ENCODE data around the gene BCL2L2.

DNA sequence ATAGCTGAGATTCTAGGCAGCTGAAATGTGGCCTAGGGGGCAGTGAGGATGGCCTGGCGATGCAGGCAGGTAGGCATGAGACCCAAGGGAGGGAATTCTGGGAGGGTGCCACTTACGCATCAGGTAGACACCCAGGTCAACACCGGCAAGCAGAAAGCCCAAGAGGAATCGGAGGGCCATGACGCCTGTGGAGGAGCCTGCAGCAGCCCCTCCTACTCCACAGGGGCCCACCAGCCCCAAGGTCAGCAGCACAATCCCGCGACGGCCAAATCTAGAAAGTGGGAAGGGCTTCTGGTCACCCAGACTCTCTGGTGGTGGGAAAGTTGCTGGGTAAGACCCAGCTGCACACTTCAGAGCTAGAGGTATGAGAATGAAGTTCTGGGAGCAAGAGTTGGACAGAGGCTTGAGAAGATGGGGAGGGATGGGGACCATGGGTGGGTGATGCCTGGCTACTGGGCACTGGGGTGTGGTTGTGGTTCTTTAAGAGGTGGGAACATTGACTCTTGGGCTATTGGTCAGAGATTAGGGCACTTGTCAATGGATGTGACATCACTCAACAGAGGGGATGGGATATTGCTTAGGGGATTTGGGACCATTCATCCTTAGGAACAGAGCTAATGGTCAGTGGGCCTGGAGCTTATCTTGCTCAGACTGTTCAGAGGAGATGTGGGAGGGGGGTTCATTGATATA, 42.7 kb downstream of the BCL2L2 start:
- TF ChIP-seq, protein P1, sequence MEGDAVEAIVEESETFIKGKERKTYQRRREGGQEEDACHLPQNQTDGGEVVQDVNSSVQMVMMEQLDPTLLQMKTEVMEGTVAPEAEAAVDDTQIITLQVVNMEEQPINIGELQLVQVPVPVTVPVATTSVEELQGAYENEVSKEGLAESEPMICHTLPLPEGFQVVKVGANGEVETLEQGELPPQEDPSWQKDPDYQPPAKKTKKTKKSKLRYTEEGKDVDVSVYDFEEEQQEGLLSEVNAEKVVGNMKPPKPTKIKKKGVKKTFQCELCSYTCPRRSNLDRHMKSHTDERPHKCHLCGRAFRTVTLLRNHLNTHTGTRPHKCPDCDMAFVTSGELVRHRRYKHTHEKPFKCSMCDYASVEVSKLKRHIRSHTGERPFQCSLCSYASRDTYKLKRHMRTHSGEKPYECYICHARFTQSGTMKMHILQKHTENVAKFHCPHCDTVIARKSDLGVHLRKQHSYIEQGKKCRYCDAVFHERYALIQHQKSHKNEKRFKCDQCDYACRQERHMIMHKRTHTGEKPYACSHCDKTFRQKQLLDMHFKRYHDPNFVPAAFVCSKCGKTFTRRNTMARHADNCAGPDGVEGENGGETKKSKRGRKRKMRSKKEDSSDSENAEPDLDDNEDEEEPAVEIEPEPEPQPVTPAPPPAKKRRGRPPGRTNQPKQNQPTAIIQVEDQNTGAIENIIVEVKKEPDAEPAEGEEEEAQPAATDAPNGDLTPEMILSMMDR (IDR thresholded peaks at IDR 0.05), result no peak
- no peak for TF ChIP-seq EP300 (IDR thresholded peaks at IDR 0.05; ENCODE audit: borderline replicate concordance in 1 of 2, low read depth in 1 of 2, low read length in 1 of 2)
- TF ChIP-seq GABPA (IDR thresholded peaks at IDR 0.05; ENCODE audit: low read depth), result no peak
- TF ChIP-seq, protein P2, sequence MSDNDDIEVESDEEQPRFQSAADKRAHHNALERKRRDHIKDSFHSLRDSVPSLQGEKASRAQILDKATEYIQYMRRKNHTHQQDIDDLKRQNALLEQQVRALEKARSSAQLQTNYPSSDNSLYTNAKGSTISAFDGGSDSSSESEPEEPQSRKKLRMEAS (IDR thresholded peaks at IDR 0.05; ENCODE audit: low read depth), result no peak
- TF ChIP-seq SIN3A (IDR thresholded peaks at IDR 0.05; ENCODE audit: borderline replicate concordance, low read depth, low read length), result no peak
- TF ChIP-seq EZH2phosphoT487 (IDR thresholded peaks at IDR 0.05; ENCODE audit: borderline replicate concordance, low read depth), result no peak
- TF ChIP-seq, protein P3, sequence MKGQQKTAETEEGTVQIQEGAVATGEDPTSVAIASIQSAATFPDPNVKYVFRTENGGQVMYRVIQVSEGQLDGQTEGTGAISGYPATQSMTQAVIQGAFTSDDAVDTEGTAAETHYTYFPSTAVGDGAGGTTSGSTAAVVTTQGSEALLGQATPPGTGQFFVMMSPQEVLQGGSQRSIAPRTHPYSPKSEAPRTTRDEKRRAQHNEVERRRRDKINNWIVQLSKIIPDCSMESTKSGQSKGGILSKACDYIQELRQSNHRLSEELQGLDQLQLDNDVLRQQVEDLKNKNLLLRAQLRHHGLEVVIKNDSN (IDR thresholded peaks at IDR 0.05; ENCODE audit: borderline replicate concordance, low read depth), result no peak
- TF ChIP-seq POLR2AphosphoS5 (IDR thresholded peaks at IDR 0.05; ENCODE audit: low read depth, low read length), result no peak
- no peak for TF ChIP-seq GATA2 (CRISPR knock-in tag; IDR thresholded peaks at IDR 0.05)
- TF ChIP-seq TCF12 (IDR thresholded peaks at IDR 0.05), result no peak
- TF ChIP-seq FOSL2 (IDR thresholded peaks at IDR 0.05; ENCODE audit: borderline replicate concordance, low read depth), result no peak
- no peak for TF ChIP-seq YY1 (IDR thresholded peaks at IDR 0.05; ENCODE audit: low read depth)
- TF ChIP-seq MXI1 (IDR thresholded peaks at IDR 0.05; ENCODE audit: low read depth, low read length), result no peak
